Rectal smooth muscle tissue (tissue), 1 donor: ENCODE results near the gene ITGB3.
A peak's percentile ranks its signal among the peaks of the same experiment; 100 is the strongest.

Source experiments
- H3K27ac ChIP-seq: one replicate; pipeline ENCODE4 v1.7.0; 2013; ENCODE audit warnings: low read depth, low read length, inconsistent platforms
- H3K27me3 ChIP-seq: one replicate; pipeline ENCODE4 v1.7.0; 2013; ENCODE audit warnings: low read length; ENCODE audit not compliant: control insufficient read depth, insufficient read depth
- H3K36me3 ChIP-seq: one replicate; pipeline ENCODE4 v1.7.0; 2013; ENCODE audit warnings: low read length; ENCODE audit not compliant: control insufficient read depth, insufficient read depth
- H3K4me1 ChIP-seq: one replicate; pipeline ENCODE4 v1.7.0; 2013; ENCODE audit warnings: low read length; ENCODE audit not compliant: control insufficient read depth, insufficient read depth
- H3K4me3 ChIP-seq: one replicate; pipeline ENCODE4 v1.7.0; 2013; ENCODE audit warnings: low read length
- H3K9ac ChIP-seq: one replicate; pipeline ENCODE4 v1.7.0; 2013; ENCODE audit warnings: low read length

The ITGB3 gene

DNA sequence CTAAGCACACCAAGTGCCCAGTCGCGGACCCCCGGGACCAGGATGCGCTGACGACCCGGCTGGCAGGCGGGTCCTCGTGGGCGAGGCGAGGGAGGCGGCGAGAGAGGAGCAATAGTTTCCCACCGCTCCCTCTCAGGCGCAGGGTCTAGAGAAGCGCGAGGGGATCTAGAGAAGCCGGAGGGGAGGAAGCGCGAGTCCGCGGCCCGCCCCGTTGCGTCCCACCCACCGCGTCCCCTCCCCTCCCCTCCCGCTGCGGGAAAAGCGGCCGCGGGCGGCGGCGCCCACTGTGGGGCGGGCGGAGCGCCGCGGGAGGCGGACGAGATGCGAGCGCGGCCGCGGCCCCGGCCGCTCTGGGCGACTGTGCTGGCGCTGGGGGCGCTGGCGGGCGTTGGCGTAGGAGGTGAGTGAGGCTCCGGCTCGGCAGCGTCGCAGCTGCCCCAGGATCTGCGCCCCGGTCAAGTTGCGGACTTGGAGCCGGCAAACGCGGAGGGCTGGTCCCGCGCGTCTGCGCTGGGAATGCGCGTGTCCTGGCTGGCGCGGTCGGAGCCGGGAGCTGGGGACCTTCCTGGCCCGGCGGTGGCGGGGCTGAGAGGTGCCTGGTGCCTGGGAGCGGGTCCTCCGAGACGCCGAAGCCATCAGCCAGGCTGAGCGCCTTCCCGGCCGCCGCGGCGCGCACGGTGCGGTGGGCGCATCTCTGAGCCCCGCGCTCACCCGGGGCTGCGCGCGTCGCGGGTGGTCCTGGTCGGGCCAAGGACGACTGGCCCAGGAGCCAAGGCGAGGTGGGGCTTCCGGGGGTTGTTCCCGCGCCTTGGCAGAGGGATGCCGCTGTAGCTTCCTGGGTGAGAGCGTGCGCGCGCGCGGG, at the start of gene ITGB3:
TSS of gene ITGB3 (plus strand) at position 287 of the 862 bp plus-strand sequence. CDS start at position 322, 35 bp downstream.
- Histone ChIP-seq H3K27ac (peak within 1 kb of the TSS; percentile 95), H3K4me1 (peaks cover 10% of the 10 kb centered on the region), H3K27me3 (no peaks in the 10 kb centered on the region), H3K9ac (peak within 1 kb of the TSS; percentile 62), H3K4me3 (peak within 1 kb of the TSS; percentile 88), H3K36me3 (no peaks in the 10 kb centered on the region)

DNA sequence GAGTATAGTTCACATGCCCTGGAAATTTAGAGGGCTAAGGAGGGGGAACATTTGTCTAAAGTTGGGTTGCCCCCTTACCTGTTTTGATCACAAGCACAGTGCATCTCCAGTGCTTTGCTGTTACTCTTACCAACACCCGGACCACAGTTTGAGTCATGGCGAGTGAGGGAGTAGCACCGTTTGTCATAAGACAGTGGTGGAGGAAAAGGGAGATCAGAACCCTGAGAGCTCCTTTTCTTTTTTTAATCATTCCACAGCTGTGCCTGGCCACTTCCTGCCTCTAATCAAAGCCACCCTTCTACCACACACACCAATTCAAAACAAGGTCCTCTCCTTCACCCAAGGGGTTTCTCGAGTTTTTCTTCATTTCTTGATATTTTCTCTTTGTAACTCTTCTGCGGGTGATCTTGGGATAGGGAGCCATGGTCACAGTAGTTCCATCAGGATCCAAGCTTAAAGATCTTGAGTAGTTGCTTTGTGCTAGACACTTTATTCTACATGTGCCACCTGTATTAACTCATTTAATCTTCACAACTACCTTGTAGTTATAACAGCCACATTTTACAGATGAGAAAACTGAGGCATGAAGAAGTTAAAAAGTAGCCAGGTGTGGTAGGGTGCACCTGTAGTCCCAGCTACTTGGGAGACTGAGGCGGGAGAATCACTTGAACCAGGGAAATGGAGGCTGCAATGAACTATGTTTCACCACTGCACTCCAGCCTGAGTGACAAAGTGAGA, 49.5 kb upstream of the ITGB3 start:
- Histone ChIP-seq H3K9ac (no peak overlapping the region), H3K36me3 (no peaks in the 10 kb centered on the region), H3K4me3 (no peak overlapping the region), H3K4me1 (no peaks in the 10 kb centered on the region), H3K27ac (no peak overlapping the region), H3K27me3 (no peaks in the 10 kb centered on the region)

DNA sequence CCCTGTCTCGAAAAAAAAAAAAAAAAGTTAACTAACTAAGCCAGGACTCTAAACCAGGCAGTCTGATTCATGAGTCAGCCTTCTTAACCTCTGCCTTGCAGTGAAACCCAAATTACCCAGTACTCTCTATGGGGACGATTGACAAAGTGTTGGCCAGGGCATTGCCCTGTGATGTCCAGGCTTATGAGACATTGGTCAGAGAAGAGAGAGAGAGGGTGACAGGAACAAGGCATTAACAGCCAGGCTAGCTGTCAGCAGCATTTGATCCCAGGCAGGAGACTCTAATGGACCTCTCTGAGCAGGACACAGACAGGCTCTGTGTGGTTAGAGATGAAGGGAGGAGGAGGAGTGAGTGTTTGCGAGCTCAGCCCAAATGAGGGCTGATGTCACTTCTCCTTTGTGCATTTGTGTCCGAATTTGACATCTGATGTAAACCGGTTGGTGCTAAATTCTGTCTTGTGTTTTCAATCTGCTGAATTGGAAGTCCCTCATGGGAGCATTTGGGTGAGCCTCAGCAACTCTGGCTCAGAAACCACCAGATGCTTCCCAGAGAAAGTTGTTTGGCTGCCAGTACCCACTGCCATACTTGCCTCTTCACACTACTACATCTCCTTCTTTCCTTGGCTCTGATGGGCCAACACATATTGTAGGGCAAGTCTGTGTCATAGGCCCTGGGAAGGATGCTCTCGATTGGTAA, 48.8 kb upstream of the ITGB3 start:
- Histone ChIP-seq H3K9ac (no peak overlapping the region), H3K4me3 (no peak overlapping the region)

DNA sequence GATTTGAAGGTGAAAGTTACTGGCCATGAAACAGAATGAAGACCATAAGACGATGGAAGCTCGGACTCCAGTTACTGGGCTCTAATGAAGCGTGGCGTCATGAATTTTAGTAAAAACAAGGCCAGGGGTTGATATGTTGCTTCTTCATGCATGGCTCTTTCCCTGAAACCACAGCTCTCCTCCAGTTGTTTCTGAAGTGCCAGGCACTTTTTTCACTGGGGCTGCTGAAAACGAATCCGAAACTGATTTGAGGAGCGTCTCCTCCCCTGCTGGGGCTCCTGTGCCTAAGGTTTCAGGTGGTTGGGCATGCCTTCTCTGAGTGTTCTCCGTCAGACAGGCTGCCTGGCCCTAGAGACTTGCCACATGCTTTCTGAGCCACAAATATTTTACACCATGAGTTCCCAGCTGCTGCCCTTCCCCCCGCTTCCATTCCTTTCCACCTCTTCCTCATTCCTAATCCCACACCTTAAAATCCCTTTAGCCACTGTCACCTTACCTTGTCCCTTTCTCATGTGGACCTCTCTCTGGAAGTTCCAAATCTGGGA, 48.1 kb upstream of the ITGB3 start:
- H3K27ac ChIP-seq: peak overlapping the region; percentile 60
- no peaks in the 10 kb centered on the region for H3K36me3 ChIP-seq
- no peak overlapping the region for H3K4me3 ChIP-seq
- H3K9ac ChIP-seq: no peak overlapping the region
- no peaks in the 10 kb centered on the region for H3K4me1 ChIP-seq
- no peaks in the 10 kb centered on the region for H3K27me3 ChIP-seq

More for the DNA sequence above, 48.8 kb upstream of the ITGB3 start:
- H3K27ac ChIP-seq: peak overlapping the region; percentile 60
- H3K27me3 ChIP-seq: no peaks in the 10 kb centered on the region
- H3K36me3 ChIP-seq: no peaks in the 10 kb centered on the region
- no peaks in the 10 kb centered on the region for H3K4me1 ChIP-seq

DNA sequence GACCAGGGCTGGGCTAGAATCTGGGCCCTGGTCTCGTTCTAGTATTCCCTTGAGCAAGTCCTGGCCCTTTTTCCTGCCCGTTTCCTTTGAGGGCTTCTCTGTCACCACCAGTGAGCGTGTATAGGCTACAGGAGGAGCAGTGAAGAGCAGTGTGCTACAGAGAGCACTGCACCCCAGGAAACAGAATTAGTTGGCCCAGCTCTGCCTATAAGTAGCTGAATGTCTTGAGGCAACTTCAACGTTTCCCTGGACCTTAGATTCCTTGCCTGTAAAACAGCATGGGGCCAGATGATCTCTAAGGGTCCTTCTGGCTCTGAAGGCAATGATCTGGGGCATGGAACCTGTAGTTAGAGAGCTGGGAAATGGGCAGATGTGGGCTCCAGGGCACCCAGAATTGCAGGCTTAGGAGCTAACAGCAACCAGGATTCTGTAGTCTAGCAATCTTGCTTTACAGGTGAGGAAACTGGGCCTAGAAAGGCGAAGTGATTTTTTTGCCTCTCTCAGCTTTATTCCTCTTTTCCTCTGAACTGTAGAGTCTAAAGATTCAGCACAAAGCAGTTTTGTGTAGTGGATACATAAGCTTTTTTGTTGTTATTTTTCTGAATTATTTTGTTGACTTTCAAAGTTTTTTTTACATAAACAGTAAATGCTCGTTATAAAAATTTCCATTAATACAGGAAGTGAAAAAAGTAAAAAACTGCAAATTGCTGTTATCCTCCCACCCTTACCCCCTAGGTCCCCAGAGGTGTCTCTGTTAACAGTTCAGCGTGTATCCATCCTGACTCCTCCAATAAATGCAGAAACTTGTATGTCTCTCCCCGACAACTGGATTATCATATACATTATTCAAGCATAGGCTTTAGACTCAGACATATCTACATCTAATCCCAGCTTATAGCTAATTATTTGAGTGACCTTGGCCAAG, 46.2 kb upstream of the ITGB3 start:
- H3K27me3 ChIP-seq: no peaks in the 10 kb centered on the region
- H3K36me3 ChIP-seq: no peaks in the 10 kb centered on the region
- no peaks in the 10 kb centered on the region for H3K4me1 ChIP-seq
- no peak overlapping the region for H3K4me3 ChIP-seq
- H3K9ac ChIP-seq: no peak overlapping the region
- H3K27ac ChIP-seq: no peak overlapping the region

DNA sequence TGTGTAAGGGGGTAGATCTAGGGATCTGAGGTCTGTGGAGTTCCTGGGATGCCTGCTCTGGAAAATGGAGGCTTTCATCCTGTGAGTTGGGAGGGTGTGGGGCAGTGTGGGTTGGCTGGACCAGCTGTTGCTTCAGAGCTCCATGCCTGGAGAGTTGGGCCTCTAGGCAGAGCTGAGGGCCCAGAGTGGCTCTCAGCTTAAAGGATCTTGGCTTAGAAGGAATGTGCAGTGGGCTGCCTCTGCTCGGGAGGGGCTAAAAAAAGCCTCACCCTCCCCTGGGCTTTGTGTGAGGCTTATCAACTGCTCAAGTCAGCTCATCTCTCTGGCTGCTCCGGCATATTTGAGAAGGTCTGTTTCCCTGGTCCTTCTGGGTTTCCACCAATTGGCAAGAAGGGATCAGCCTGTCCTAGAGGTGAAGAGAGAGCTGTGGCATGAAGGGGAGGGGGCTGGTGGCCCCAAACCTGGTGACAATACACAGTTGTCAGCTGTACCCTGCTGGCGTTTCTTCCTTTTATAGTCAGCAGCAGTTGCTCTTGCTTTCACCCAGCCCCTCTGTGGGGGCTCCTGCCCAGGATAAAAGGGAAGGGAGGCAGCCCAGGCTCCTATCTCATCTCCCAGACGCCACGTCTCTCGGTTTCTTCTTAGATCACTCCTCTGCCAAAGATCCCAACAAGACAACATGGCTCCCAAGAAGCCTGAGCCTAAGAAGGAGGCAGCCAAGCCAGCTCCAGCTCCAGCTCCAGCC, 44.7 kb upstream of the ITGB3 start, which contains the start of gene MYL4:
TSS of gene MYL4 (plus strand) at position 605 of the 745 bp plus-strand sequence. CDS start at position 680, 75 bp downstream.
- no peaks in the 10 kb centered on the region for H3K27me3 ChIP-seq
- no peaks in the 10 kb centered on the region for H3K36me3 ChIP-seq
- H3K27ac ChIP-seq: no peak within 1 kb of the TSS
- H3K9ac ChIP-seq: no peak within 1 kb of the TSS
- no peaks in the 10 kb centered on the region for H3K4me1 ChIP-seq
- H3K4me3 ChIP-seq: no peak within 1 kb of the TSS

DNA sequence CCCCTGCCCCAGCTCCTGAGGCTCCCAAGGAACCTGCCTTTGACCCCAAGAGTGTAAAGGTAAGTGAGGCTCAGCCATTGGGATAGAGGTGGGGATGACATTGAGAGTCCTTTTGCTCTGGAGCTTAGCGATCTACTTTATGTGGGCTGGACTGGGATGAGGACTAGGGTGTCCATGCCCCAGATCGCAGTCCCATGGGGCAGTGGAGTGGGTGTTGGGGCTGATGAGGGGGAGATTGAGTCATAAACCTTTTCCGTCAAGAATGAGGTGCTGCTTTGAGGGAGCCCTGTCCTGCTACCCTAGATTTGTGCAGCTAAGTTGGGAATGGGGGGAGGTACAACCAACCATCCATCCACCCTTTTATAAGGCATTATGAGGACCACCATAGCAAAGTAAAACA, 44.1 kb upstream of the ITGB3 start:
- Histone ChIP-seq H3K4me1 (no peaks in the 10 kb centered on the region), H3K36me3 (no peaks in the 10 kb centered on the region), H3K27ac (no peak overlapping the region), H3K27me3 (no peaks in the 10 kb centered on the region), H3K9ac (no peak overlapping the region), H3K4me3 (no peak overlapping the region)

DNA sequence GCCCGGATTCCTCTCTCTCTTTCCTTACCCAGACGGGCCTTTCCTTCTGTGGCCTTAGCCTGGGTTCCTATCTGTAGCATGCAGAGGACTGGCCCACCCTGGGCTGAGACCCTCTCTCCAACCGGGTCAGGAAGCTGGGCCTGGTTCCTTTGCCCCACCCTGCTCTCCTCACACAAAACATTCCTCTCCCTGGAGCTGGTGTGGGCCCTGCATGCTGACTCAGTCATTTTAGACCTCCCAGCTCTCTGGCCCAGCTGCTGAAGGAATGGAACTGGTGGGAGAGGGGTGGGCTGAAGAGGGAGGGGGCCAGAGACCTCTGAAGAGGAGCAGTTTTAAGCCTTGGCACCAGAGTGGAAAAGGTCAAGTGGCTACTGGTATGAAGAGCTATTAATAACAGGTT, 43.5 kb upstream of the ITGB3 start:
- Histone ChIP-seq H3K27me3 (no peaks in the 10 kb centered on the region), H3K27ac (no peak overlapping the region), H3K4me1 (no peaks in the 10 kb centered on the region), H3K36me3 (no peaks in the 10 kb centered on the region), H3K9ac (no peak overlapping the region), H3K4me3 (no peak overlapping the region)

DNA sequence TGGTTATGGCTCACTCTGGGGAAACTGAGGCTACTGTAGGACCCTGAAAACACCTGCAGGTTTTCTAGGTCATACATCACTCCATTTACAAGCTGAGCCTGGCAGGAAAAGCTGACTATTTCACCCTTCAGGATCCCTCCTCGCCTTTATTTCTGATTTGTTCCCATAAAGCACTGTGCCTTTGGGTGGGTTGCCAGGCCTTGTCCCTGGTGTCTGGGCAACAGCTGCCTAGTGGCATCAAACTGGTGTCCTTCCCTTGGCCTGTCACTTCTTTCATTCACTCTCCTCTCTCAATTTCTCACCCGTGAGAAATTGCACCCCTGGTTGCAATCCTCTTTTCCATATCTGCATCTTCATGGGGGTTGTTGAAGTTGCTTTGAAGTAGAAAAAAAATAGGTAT, 42.8 kb upstream of the ITGB3 start:
- Histone ChIP-seq H3K4me3 (no peak overlapping the region), H3K27me3 (no peaks in the 10 kb centered on the region), H3K27ac (no peak overlapping the region), H3K4me1 (no peaks in the 10 kb centered on the region), H3K36me3 (no peaks in the 10 kb centered on the region), H3K9ac (no peak overlapping the region)

DNA sequence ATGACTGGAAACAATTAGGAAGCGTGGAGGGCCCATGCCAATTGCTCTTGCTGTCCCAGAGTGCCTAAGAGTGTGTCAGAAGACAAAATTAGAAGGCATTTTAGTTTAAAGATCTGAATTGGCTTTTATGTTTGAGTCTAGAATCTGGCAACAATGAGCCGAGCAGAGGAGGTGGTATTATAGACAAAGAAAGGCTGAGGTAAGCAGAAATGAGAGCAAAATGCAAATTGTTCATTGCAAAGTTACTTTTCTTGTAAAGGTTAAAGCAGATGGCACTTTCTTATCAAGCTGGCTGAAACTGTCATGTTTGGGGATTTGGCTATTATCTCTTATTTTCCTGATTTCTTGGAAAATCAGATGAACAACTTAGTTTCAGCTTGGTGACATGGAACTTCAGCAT, 41.2 kb upstream of the ITGB3 start:
- no peaks in the 10 kb centered on the region for H3K27me3 ChIP-seq
- H3K36me3 ChIP-seq: no peaks in the 10 kb centered on the region
- H3K4me3 ChIP-seq: no peak overlapping the region
- no peaks in the 10 kb centered on the region for H3K4me1 ChIP-seq
- H3K9ac ChIP-seq: no peak overlapping the region
- H3K27ac ChIP-seq: no peak overlapping the region

DNA sequence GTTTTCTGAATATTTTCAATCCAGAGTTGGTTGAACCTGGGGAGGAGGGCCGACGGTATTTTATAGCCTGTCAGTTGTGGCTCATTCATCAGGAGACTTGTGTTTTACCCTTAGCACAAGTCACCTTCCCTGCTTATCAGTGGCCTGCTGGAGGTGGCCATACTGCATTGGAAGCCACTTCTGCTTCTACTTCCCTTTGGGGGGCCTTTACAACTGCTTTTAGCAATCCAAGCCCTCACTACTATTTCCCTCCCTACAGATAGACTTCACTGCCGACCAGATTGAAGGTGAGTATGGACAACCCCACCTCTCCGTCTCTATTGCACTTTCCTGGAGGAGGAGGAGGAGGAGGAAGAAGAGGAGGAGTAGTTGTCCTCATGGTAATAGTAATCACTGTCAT, 40.1 kb upstream of the ITGB3 start:
- Histone ChIP-seq H3K4me1 (no peaks in the 10 kb centered on the region), H3K27ac (no peak overlapping the region), H3K36me3 (no peaks in the 10 kb centered on the region), H3K4me3 (no peak overlapping the region), H3K27me3 (no peaks in the 10 kb centered on the region), H3K9ac (no peak overlapping the region)
